ENCODE data around the gene MKRN3.

MKRN3 gene

DNA sequence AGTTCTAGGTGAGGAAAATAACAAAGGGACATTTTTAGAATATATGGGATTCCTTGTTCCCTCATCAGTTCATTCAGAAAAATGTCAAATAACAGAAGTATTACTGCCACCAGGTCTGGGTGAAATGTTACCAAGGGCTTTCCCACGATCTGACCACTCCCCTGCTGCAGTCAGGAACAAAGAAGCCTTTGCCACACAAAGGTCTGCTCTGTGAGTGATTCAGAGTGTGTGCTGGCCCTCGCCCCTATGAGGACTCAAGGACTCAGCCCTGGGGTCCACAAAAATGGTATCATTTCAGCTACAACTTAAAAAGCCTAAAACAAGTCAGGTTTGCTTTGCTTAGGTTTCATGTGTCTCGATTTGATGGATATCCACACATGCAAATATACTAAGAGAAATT is 5.0 kb downstream of the MKRN3 start:
- no peak for DNase-seq
- intact Hi-C loops (cut with DNase I; ENCODE audit: low total_unique reads) = no loop called here
- TF ChIP-seq, protein P1, sequence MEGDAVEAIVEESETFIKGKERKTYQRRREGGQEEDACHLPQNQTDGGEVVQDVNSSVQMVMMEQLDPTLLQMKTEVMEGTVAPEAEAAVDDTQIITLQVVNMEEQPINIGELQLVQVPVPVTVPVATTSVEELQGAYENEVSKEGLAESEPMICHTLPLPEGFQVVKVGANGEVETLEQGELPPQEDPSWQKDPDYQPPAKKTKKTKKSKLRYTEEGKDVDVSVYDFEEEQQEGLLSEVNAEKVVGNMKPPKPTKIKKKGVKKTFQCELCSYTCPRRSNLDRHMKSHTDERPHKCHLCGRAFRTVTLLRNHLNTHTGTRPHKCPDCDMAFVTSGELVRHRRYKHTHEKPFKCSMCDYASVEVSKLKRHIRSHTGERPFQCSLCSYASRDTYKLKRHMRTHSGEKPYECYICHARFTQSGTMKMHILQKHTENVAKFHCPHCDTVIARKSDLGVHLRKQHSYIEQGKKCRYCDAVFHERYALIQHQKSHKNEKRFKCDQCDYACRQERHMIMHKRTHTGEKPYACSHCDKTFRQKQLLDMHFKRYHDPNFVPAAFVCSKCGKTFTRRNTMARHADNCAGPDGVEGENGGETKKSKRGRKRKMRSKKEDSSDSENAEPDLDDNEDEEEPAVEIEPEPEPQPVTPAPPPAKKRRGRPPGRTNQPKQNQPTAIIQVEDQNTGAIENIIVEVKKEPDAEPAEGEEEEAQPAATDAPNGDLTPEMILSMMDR (IDR thresholded peaks at IDR 0.05) = no peak
- Histone ChIP-seq H3K36me3 (no peaks in the 10 kb centered on the region), H3K4me1 (no peaks in the 10 kb centered on the region), H3K27ac (no peak overlapping the region), H3K9me3 (peaks cover 0 to 6% (median 0%) of the 10 kb centered on the region in 3 donors), H3K4me3 (no peak overlapping the region), H3K27me3 (no peaks in the 10 kb centered on the region)

DNA sequence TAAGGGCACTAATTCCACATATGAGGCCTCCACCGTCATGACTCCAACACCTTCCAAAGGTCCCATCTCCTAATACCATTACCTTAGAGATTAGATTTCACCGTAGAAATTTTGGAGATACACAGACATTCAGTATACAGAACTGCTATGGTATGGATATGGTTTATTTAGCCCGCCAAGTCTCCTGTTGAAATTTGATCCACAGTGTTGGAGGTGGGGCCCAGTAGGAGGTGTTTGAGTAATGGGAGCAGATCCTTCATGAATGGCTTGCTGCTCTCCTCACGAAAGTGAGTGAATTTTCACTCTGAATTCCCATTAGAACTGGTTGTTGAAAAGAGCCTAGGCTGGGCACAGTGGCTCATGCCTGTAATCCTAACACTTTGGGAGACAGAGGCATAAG is 7.4 kb downstream of the MKRN3 start:
- TF ChIP-seq, protein P1 (IDR thresholded peaks at IDR 0.05) = no peak
- intact Hi-C loops (cut with DNase I; ENCODE audit: low total_unique reads) = no loop called here
- no peak for DNase-seq
- H3K4me1 ChIP-seq = no peaks in the 10 kb centered on the region
- H3K36me3 ChIP-seq = no peaks in the 10 kb centered on the region
- no peak overlapping the region for H3K4me3 ChIP-seq
- H3K27ac ChIP-seq = no peak overlapping the region
- H3K9me3 ChIP-seq = no peaks in the 10 kb centered on the region
- no peaks in the 10 kb centered on the region for H3K27me3 ChIP-seq

DNA sequence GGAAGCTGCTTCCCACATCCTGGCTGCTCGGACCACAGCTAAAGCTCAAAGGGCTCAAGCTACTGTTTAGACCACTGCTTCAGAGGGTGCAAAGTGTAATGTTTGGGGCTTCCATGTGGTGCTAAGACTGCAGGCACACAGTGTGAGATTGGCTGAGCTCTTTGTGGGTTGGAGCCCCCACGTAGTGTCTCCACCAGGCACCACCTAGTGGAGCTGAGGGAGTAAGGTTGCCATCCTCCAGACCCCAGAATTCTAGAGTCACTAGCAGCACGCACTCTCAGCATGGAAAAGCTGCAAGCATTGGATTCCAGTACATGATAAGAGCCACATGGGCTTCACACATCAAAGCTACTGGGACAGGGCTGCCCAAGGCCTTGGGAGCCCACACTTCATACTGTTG is 9.3 kb downstream of the MKRN3 start:
- H3K36me3 ChIP-seq = no peaks in the 10 kb centered on the region
- no peaks in the 10 kb centered on the region for H3K27me3 ChIP-seq
- H3K9me3 ChIP-seq = no peaks in the 10 kb centered on the region
- H3K4me1 ChIP-seq = no peaks in the 10 kb centered on the region
- no peak for DNase-seq
- H3K4me3 ChIP-seq = no peak overlapping the region
- H3K27ac ChIP-seq = no peak overlapping the region
- TF ChIP-seq, protein P1 (IDR thresholded peaks at IDR 0.05) = no peak
- intact Hi-C loops (cut with DNase I; ENCODE audit: low total_unique reads) = no loop called here

DNA sequence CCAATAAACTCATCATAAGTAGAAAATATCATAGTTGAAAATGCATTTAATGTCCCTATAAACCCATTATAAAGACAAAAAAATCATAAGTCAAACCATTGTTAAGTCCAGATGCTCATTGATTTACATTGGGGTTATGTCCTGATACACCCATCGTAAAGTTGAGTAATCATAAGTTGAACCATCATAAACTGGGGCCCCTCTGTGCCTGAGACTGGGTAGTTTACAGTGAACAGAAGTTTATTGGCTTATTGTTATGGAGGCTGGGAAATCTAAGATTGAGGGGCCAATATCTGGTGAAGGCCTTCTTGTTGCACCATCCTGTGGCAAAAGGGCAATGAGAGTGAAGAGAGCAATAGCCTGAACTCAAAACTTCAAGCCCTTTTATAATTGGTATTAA is 10.6 kb downstream of the MKRN3 start:
- DNase-seq = no peak
- Histone ChIP-seq H3K9me3 (no peaks in the 10 kb centered on the region), H3K4me1 (no peaks in the 10 kb centered on the region), H3K27ac (no peak overlapping the region), H3K36me3 (no peaks in the 10 kb centered on the region), H3K4me3 (no peak overlapping the region), H3K27me3 (no peaks in the 10 kb centered on the region)
- TF ChIP-seq, protein P1 (IDR thresholded peaks at IDR 0.05) = no peak
- intact Hi-C loops (cut with DNase I; ENCODE audit: low total_unique reads) = no loop called here

DNA sequence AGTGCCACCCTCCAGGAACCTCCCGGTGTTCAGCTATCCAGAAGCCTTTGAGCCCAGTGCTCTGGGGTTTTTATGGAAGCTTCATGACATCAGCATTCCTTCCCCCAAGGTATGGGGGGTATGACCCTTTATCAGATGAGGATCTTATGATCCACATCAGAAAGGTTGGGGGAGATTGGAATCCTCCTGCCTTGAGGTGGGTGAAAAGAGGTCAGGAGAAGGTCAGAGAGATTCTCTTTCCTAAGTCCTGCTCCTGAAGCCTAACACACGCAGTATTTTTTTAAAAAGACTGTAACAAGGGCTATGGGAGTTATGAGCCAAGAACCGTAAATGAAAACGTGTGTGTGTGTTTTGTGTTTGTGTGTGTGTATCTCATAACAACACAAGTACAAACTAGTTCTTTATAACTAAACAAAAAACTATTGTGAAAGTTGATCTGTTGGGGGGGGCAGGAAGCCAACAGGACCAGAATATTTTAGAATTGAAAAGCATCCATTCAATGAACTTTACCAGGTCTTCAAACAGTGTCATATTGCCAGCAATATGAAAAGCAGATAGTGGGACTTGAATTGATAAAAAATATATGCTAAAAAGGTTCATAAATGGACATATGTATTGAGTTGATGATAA is 13.2 kb downstream of the MKRN3 start:
- intact Hi-C loops (cut with DNase I; ENCODE audit: low total_unique reads) = no loop called here
- Histone ChIP-seq H3K36me3 (no peaks in the 10 kb centered on the region), H3K9me3 (no peaks in the 10 kb centered on the region)

More for the DNA sequence above, 13.2 kb downstream of the MKRN3 start:
- Histone ChIP-seq H3K27ac (no peak overlapping the region), H3K4me3 (no peak overlapping the region), H3K27me3 (no peaks in the 10 kb centered on the region), H3K4me1 (no peaks in the 10 kb centered on the region)
- TF ChIP-seq, protein P1 (IDR thresholded peaks at IDR 0.05) = no peak
- no peak for DNase-seq
